GM19193 (cell line): ENCODE results near the gene KRT12.

Experiments
- POLR2A ChIP-seq: IDR thresholded peaks from 4 replicates; pipeline ENCODE4 v1.6.1; 2011; ENCODE audit not compliant: insufficient read depth, insufficient read length; ENCODE audit errors: extremely low read depth

The KRT12 gene

GRCh38 chr17:40859536-40859935 lies 7.5 kb downstream of the KRT12 start:
- TF ChIP-seq POLR2A: no peak

GRCh38 chr17:40857535-40857934 lies 9.5 kb downstream of the KRT12 start:
- no peak for TF ChIP-seq POLR2A

GRCh38 chr17:40854175-40854814 lies 12.7 kb downstream of the KRT12 start:
- no peak for TF ChIP-seq POLR2A

- no peak for TF ChIP-seq POLR2A
These were observed 14.7 kb downstream of the KRT12 start for GRCh38 chr17:40852364-40852763.

GRCh38 chr17:40850293-40850972 lies 16.6 kb downstream of the KRT12 start:
- TF ChIP-seq POLR2A: no peak

- TF ChIP-seq POLR2A: no peak
These were observed 17.3 kb downstream of the KRT12 start for GRCh38 chr17:40849723-40850122.

GRCh38 chr17:40848583-40849235 lies 18.3 kb downstream of the KRT12 start:
- TF ChIP-seq POLR2A: no peak

- TF ChIP-seq POLR2A: no peak
These were observed 20.4 kb downstream of the KRT12 start for GRCh38 chr17:40846515-40847144.

GRCh38 chr17:40844671-40845107 lies 22.3 kb downstream of the KRT12 start:
- no peak for TF ChIP-seq POLR2A

GRCh38 chr17:40843242-40843641 lies 23.8 kb downstream of the KRT12 start:
- TF ChIP-seq POLR2A: no peak

- TF ChIP-seq POLR2A: no peak
These were observed 25.8 kb downstream of the KRT12 start for GRCh38 chr17:40841246-40841645.

- TF ChIP-seq POLR2A: no peak
These were observed 27.8 kb downstream of the KRT12 start for GRCh38 chr17:40839194-40839593.

- no peak for TF ChIP-seq POLR2A
These were observed 31.0 kb downstream of the KRT12 start for GRCh38 chr17:40836020-40836419.

GRCh38 chr17:40833882-40834281 lies 33.1 kb downstream of the KRT12 start:
- no peak for TF ChIP-seq POLR2A

- no peak for TF ChIP-seq POLR2A
These were observed 34.2 kb downstream of the KRT12 start for GRCh38 chr17:40832840-40833239.

GRCh38 chr17:40830085-40830776 lies 36.8 kb downstream of the KRT12 start:
- TF ChIP-seq POLR2A: no peak
